Activated CD4-positive, alpha-beta T cell treated with anti-CD3 and anti-CD28 coated beads, Interleukin-2, amount 10 ng/mL, durations not matched to agents 24 days and 14 days (primary cell): ENCODE results near the gene RNF213. TPM values are rescaled to one million over a fixed set of nuclear protein-coding genes. Genes with fewer than 3 reads are reported as not detected.
"Not testable (repeated sequence)": the region's sequence is repeated elsewhere in the genome, so short reads cannot be mapped to it uniquely, and the experiment has no call there.

Experiments
- DNase-seq: peaks from one replicate; pipeline ENCODE4 v3.0.0; 2022
- H3K27ac Mint-ChIP-seq: one replicate; pipeline ENCODE4 v1.8.0; 2022; ENCODE audit warnings: mild to moderate bottlenecking, mixed read lengths
- H3K27me3 Mint-ChIP-seq: one replicate; pipeline ENCODE4 v1.8.0; 2022; ENCODE audit warnings: mixed read lengths
- H3K36me3 Mint-ChIP-seq: one replicate; pipeline ENCODE4 v1.8.0; 2022; ENCODE audit warnings: low read depth, mild to moderate bottlenecking, mixed read lengths
- H3K4me1 Mint-ChIP-seq: one replicate; pipeline ENCODE4 v1.8.0; 2021; ENCODE audit warnings: mixed read lengths
- H3K4me3 Mint-ChIP-seq: one replicate; pipeline ENCODE4 v1.8.0; 2022; ENCODE audit warnings: mild to moderate bottlenecking, moderate library complexity, mixed read lengths
- H3K9me3 Mint-ChIP-seq: one replicate; pipeline ENCODE4 v1.8.0; 2021; ENCODE audit warnings: mixed read lengths
- intact Hi-C: fragments of 100-400 bp; cut with micrococcal nuclease; formaldehyde crosslinking; loops from one replicate; pipeline ENCODE4 v1.15.1; 2023
- total RNA-seq: library from RNA; stranded (reverse); gene quantifications from 2 replicates; pipeline ENCODE4 v1.2.3, GENCODE V29; 2022

The RNF213 gene
- total RNA-seq, 1 donor from 2014 or later, result 264 TPM

DNA sequence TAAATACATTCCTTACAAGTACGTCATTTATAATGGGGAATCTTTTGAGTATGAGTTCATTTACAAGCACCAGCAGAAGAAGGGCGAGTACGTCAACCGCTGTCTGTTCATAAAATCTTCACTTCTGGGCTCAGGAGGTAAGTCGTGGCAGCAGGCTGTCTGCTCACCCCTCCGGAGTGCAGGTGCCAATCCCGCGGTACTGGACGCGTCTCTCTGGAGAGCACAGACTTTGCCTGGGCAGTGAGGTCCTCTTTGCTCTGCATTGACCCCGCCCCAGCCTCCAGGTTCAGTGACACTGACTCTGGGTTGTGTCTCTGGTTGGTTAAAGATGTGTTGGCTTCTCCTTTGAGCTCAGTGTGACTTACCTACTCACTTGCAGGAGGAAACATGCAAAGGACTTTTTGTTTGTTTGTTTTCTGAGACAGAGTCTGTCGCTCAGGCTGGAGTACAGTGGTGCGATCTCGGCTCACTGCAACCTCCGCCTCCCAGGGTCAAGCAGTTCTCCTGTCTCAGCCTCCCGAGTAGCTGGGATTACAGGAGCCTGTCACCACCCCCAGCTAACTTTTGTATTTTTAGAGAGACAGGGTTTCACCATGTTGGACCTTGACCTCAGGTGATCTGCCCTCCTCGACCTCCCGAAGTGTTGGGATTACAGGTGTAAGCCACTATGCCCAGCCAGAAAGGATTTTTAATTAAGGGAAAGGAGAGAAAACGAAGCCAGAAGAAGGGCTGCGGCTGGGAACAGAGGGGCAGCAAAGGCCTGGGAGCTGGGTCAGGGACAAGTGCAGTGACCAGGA lies 31.2 kb downstream of the RNF213 start:
- Mint-ChIP-seq H3K36me3 (peaks cover 67% of the 10 kb centered on the region), H3K9me3 (no peaks in the 10 kb centered on the region), H3K4me1 (no peaks in the 10 kb centered on the region), H3K4me3 (no peak overlapping the region), H3K27me3 (no peaks in the 10 kb centered on the region), H3K27ac (no peak overlapping the region)
- intact Hi-C loops, result no loop called here
- no peak for DNase-seq

DNA sequence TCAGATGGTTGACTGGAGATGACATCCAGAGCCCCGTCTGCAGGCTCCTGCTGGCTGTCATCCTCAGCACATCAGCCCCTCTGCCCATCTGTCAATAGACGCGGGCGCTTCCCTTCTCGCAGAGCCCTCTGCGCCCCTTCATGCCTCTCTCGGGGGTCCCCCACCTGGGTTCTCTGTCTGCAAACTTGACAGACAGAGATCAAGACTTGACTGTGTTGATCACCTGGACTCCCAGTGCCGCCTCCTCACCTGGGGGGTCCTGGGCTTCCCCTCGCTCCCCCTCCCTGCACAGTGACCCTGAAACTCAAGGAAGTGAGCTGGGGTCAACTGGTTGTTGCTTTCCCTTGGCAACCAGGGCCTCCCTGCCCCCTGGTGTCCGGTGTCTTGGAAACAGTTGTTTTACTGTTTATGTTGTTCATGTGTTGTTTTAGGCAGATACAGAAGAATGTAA lies 31.9 kb downstream of the RNF213 start:
- no peaks in the 10 kb centered on the region for H3K9me3 Mint-ChIP-seq
- intact Hi-C loops, result no loop called here
- H3K27ac Mint-ChIP-seq, result no peak overlapping the region
- no peak for DNase-seq
- no peak overlapping the region for H3K4me3 Mint-ChIP-seq
- no peaks in the 10 kb centered on the region for H3K27me3 Mint-ChIP-seq
- H3K36me3 Mint-ChIP-seq, result peaks cover 64% of the 10 kb centered on the region
- no peaks in the 10 kb centered on the region for H3K4me1 Mint-ChIP-seq

- Mint-ChIP-seq H3K27ac (no peak overlapping the region), H3K27me3 (no peaks in the 10 kb centered on the region), H3K9me3 (no peaks in the 10 kb centered on the region), H3K36me3 (peaks cover 69% of the 10 kb centered on the region), H3K4me3 (no peak overlapping the region), H3K4me1 (peaks cover 4% of the 10 kb centered on the region)
- intact Hi-C loops, result no loop called here
- DNase-seq, result no peak
Measured at GRCh38 chr17:80294210-80294609, 33.6 kb downstream of the RNF213 start.

- Mint-ChIP-seq H3K27ac (no peak overlapping the region), H3K27me3 (no peaks in the 10 kb centered on the region), H3K4me3 (no peak overlapping the region), H3K4me1 (peaks cover 4% of the 10 kb centered on the region), H3K9me3 (no peaks in the 10 kb centered on the region), H3K36me3 (peaks cover 68% of the 10 kb centered on the region)
- intact Hi-C loops, result no loop called here
- DNase-seq, result no peak
Measured at GRCh38 chr17:80294653-80295052, 34.0 kb downstream of the RNF213 start.

- intact Hi-C loops, result no loop called here
- H3K4me3 Mint-ChIP-seq, result no peak overlapping the region
- DNase-seq, result no peak
- no peaks in the 10 kb centered on the region for H3K27me3 Mint-ChIP-seq
- H3K4me1 Mint-ChIP-seq, result peaks cover 4% of the 10 kb centered on the region
- H3K27ac Mint-ChIP-seq, result no peak overlapping the region
- peaks cover 69% of the 10 kb centered on the region for H3K36me3 Mint-ChIP-seq
- no peaks in the 10 kb centered on the region for H3K9me3 Mint-ChIP-seq
Measured at GRCh38 chr17:80295146-80295545, 34.5 kb downstream of the RNF213 start.

GRCh38 chr17:80295559-80295958 lies 34.9 kb downstream of the RNF213 start:
- intact Hi-C loops, result no loop called here
- H3K36me3 Mint-ChIP-seq, result peaks cover 69% of the 10 kb centered on the region
- no peaks in the 10 kb centered on the region for H3K9me3 Mint-ChIP-seq
- H3K27ac Mint-ChIP-seq, result no peak overlapping the region
- no peak overlapping the region for H3K4me3 Mint-ChIP-seq
- H3K27me3 Mint-ChIP-seq, result no peaks in the 10 kb centered on the region
- no peak for DNase-seq
- peaks cover 4% of the 10 kb centered on the region for H3K4me1 Mint-ChIP-seq

DNA sequence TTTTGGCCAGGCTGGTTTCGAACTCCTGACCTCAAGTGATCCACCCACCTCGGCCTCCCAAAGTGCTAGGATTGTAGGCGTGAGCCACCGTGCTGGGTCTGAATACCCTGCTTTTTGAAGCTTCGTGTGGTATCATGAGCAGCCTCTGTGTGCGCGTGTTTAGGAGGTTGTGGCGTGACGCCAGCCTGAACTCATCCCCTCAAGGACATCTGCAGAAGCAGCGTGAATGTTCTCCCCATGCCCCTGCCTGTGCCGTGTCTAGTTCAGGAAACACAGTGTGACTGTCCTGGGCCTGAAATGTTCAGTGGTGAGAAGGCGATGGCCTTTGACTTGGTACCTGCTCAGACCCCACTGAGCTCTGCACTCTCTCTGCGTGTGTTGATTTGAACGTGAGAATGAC lies 35.6 kb downstream of the RNF213 start:
- intact Hi-C loops, result no loop called here
- H3K27me3 Mint-ChIP-seq, result no peaks in the 10 kb centered on the region

GRCh38 chr17:80297996-80298560 lies 37.4 kb downstream of the RNF213 start:
- H3K27ac Mint-ChIP-seq, result peak overlapping the region; percentile 56
- H3K36me3 Mint-ChIP-seq, result peaks cover 78% of the 10 kb centered on the region

More for the DNA sequence above, 35.6 kb downstream of the RNF213 start:
- no peaks in the 10 kb centered on the region for H3K9me3 Mint-ChIP-seq
- H3K4me3 Mint-ChIP-seq, result no peak overlapping the region
- peaks cover 74% of the 10 kb centered on the region for H3K36me3 Mint-ChIP-seq
- peaks cover 4% of the 10 kb centered on the region for H3K4me1 Mint-ChIP-seq
- DNase-seq, result no peak
- no peak overlapping the region for H3K27ac Mint-ChIP-seq

DNA sequence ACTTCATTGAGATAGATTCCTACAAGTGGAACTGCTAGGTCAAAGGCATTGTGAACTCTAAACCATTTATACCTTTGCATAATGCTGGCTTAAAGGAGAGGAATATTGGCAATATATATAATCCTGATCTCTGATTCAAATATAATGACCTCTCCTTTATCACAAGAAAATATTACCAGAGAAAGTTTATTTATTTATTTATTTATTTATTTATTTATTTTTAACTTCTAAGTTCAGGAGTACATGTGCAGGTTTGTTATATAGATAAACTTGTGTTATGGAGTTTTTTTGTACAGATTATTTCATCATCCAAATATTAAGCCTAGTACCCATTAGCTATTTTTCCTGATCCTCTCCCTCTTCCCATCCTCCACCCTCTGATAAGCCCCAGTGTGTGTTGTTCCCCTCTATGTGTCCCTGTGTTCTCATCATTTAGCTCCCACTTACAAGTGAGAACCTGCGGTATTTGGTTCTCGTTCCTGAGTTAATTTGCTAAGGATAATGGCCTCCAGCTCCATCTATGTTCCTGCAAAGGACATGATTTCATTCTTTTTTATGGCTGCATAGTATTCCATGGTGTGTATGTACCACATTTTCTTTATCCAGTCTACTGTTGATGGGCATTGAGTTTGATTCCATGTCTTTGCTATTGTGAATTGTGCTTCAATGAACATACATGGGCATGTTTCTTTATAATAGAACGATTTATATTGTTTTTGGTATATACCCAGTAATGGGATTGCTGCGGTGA lies 38.9 kb downstream of the RNF213 start:
- intact Hi-C loops, H3K4me3 Mint-ChIP-seq, H3K4me1 Mint-ChIP-seq, DNase-seq, H3K9me3 Mint-ChIP-seq, H3K27me3 Mint-ChIP-seq, H3K27ac Mint-ChIP-seq: not testable (repeated sequence)
- H3K36me3 Mint-ChIP-seq, result peaks cover 83% of the 10 kb centered on the region

More at GRCh38 chr17:80297996-80298560, 37.4 kb downstream of the RNF213 start:
- DNase-seq, result no peak
- peaks cover 4% of the 10 kb centered on the region for H3K9me3 Mint-ChIP-seq
- no peaks in the 10 kb centered on the region for H3K27me3 Mint-ChIP-seq
- peaks cover 5% of the 10 kb centered on the region for H3K4me1 Mint-ChIP-seq
- H3K4me3 Mint-ChIP-seq, result no peak overlapping the region
- intact Hi-C loops, result no loop called here

DNA sequence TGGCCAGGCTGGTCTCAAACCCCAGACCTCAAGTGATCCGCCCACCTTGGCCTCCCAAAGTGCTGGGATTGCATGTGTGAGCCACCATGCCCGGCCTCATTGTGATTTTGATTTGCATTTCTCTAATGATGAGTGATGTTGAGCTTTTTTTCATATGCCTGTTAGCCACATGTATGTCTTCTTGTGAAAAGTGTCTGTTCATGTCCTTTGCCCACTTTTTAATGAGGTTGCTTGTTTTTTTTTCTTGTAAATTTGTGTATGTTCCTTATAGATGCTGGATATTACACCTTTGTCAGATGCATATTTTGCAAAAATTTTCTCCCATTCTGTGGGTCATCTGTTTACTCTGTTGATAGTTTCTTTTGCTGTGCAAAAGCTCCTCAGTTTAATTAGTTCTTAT lies 40.1 kb downstream of the RNF213 start:
- H3K9me3 Mint-ChIP-seq, intact Hi-C loops, H3K4me1 Mint-ChIP-seq, H3K4me3 Mint-ChIP-seq, DNase-seq, H3K27me3 Mint-ChIP-seq: not testable (repeated sequence)
- Mint-ChIP-seq H3K36me3 (peaks cover 80% of the 10 kb centered on the region), H3K27ac (peak overlapping the region; percentile 20)

GRCh38 chr17:80303824-80304223 lies 43.2 kb downstream of the RNF213 start:
- Mint-ChIP-seq H3K4me1 (peaks cover 7% of the 10 kb centered on the region), H3K4me3 (no peak overlapping the region), H3K27me3 (no peaks in the 10 kb centered on the region), H3K9me3 (peaks cover 4% of the 10 kb centered on the region), H3K27ac (no peak overlapping the region), H3K36me3 (peaks cover 84% of the 10 kb centered on the region)
- intact Hi-C loops, result no loop called here
- no peak for DNase-seq

GRCh38 chr17:80307994-80308691 lies 47.5 kb downstream of the RNF213 start:
- Mint-ChIP-seq H3K4me1 (peaks cover 9% of the 10 kb centered on the region), H3K27ac (peak overlapping the region; percentile 82), H3K4me3 (no peak overlapping the region), H3K36me3 (peaks cover 82% of the 10 kb centered on the region), H3K27me3 (no peaks in the 10 kb centered on the region), H3K9me3 (peaks cover under 1% of the 10 kb centered on the region)
- no peak for DNase-seq
- intact Hi-C loops, result no loop called here

DNA sequence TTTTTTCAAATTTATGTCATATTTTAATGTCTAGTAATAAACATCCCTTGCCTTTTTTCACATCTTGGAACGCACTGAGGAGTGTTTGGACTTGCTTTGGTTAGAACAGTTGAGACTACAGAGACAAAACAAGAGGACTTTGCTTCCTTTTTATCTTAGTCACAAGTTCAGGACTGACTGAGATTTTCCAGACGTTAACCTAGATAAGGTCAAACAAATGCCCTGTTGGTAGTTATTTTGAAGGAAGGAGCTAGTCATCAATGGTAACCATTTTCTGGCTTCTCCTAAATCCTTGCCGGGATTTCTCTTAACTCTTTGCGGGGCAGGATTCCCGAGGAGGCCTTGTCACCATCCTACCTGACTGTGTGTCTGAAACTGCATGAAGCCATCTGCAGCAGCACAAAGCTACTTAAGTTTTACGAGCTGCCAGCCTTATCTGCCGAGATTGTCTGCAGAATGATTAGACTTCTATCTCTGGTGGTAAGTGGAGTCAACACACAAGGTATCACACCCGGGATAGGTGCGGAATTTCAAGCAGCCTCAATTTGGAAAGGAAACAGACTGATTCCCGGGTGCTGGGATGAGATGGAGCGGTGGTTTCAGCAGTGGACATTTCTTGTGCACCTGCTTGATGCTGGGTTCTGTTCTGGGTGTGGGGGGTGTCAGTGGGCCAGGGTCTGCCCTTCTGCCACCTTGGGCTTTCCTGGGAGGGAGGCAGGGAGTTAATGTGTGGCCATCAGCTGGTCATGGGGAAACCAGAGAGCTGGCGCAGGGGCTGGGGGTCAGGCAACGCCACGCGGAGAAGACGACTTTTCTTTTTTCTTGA lies 48.3 kb downstream of the RNF213 start:
- H3K4me3 Mint-ChIP-seq, result no peak overlapping the region

More for the DNA sequence above, 48.3 kb downstream of the RNF213 start:
- Mint-ChIP-seq H3K27ac (peak overlapping the region; percentile 82), H3K36me3 (peaks cover 80% of the 10 kb centered on the region), H3K27me3 (no peaks in the 10 kb centered on the region), H3K9me3 (peaks cover 4% of the 10 kb centered on the region), H3K4me1 (peaks cover 11% of the 10 kb centered on the region)
- intact Hi-C loops, result no loop called here
- DNase-seq, result no peak
